Right lung (tissue), 5 donors: ENCODE measurements around the gene MGP. TPM values are rescaled to one million over a fixed set of nuclear protein-coding genes. Genes with fewer than 3 reads are reported as not detected.

Source experiments
- DNase-seq, 2 donors: peaks; one replicate each; pipeline ENCODE4 v3.0.0-alpha.2; 2013
- polyA plus RNA-seq, 5 donors: library from polyadenylated mRNA; unstranded; fragments of 120-200 nt; gene quantifications; one replicate each; pipeline versions ENCODE4 v1.2.1 to v1.2.3, GENCODE V29; 2013; ENCODE audit warnings: inconsistent platforms in 1 of 5, low replicate concordance in 1 of 5; ENCODE audit not compliant: insufficient read length in 5 of 5, insufficient read depth in 1 of 5

MGP gene
- polyA plus RNA-seq, 5 donors: 70.2 to 112 (median 96.6) TPM

DNA sequence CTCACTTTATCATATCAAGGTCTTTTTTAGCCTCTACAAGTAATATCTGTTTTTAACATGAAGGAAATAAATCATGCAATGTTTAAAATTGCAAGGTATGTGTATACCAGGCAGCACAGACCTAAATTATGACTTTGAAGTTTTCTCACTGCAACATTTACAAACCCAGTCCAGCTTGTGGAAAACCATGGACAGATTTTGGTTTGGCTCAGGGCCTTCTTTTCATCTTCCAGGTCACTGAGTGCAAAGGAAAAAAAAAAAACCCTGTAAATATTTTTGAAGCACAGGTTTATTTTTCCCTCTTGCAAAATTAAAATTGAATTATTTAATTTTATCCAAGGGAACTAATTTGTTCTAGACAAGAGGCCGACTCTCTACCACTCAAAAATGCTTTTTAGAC, 13.8 kb downstream of the MGP start:
- DNase-seq: no peak

DNA sequence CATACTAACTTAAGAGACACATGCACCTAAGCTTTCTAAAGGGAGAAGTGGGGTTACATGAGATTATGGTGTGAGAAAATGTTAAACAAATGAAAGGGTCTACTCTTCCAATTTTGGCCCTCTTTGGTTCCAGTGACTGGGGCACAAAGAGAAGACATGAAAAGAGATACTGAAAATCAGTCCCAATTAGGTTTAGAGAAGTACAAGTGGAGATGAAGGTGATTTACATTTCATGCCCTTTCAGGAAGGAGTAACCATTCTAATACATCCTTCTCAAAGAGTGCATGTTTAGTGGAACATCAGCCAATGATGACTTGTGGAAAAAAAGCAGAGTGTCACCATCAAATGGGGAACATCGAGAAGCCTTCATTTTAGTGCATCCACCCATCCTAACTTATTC, 14.4 kb downstream of the MGP start:
- no peak for DNase-seq

DNA sequence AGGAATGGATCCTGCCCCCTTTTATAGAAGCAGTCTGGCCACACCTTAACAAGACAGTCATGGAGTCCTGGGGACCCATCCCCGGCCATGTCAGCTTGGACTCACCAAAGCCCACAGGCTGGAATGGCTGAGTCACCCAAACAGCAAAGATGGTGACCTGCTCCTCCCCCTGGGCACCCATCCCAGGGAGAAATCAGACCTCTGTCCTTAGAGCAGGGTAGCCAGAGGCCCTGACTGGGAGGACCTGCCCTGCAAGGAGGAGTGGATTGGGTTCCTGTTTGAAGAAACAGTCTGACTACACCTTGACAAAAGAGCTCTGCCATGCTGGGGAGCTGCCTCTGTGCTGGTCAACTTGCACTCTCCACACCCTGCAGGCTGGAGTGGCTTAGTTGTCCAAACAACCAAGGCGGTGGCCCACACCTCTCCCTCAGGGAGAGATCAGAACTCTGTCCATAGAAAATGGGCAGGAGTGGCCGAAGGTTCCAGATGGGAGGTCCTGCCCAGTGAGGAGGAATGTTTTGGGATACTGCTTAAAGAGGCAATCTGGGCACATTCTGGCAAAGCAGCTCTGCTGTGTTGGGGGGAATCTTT, 16.6 kb downstream of the MGP start:
- DNase-seq: no peak

DNA sequence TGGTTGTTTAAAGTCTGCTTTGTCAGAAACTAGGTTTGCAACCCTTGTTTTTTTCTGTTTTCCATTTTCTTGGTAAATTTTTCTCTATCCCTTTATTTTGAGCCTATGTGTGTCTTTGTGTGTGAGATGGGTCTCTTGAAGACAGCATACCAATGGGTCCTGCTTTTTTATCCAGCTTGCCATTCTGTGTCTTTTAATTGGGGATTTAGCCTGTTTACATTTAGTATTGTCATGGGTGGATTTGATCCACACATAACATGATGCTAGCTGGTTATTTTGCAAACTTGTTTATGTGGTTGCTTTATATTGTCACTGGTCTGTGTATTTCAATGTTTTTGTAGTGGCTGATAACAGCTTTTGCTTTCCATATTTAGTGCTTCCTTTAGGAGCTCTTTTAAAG, 25.2 kb downstream of the MGP start:
- no peak for DNase-seq

DNA sequence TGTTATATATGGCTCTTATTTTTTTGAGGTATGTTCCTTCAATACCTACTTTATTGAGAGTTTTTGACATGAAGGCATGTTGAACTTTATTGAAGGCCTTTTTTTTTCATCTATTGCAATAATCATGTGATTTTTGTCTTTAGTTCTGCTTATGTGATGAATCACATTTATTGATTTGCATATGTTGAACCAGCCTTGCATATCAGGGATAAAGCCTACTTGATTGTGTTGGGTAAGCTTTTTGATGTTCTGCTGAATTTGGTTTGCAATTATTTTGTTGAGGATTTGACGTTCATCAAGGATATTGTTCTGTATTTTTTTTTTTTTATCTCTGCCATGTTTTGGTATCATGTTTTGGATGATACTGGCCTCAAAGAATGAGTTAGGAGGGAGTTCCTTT, 27.1 kb downstream of the MGP start:
- DNase-seq: no peak

DNA sequence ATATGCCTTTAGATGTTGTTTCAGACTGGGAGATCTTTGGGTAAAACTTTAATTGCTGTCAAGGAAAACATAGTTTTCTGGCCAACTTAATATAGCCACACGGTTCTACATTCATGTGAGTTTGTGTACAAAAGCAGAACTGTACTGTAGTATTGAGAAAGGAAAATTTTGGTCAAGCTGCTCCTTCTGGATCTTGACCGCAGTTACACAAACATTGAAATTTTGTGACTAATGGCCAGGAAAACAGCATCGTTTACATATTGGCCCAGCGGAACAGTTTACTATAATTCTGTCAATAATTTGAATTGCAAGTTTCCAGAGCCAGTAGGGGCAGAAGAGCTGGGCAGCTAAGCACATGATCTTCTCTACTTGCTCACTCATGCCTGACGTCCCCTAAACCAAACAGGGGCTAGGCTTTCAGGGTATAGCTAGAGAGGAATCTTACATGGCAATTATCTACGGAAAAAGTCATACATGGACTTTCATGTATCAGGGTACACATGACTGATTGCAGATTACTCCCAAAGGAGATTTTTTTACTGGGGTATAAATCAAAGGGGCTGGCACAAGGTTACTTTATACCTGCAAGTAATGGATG, 31.0 kb downstream of the MGP start:
- no peak for DNase-seq

DNA sequence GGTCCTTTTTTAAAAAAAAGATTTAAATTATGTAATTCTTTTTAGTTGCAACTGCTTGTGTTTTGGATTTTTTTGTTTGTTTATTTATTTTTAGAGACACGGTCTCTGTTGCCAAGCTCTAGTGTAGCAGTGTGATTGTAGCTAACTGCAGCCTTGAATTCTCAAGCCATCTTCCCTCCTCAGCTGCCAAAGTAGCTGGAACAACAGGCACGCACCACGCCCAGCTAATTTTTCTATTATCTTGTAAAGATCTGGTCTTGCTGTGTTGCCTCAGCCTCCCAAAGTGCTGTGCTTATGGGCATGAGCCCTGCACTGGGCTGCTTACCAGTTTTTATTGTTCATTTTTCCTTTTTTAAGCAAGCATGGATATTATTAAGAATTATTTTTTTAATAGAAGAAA, 31.7 kb downstream of the MGP start:
- peak in 1 of 2 donors; percentile 54 for DNase-seq

DNA sequence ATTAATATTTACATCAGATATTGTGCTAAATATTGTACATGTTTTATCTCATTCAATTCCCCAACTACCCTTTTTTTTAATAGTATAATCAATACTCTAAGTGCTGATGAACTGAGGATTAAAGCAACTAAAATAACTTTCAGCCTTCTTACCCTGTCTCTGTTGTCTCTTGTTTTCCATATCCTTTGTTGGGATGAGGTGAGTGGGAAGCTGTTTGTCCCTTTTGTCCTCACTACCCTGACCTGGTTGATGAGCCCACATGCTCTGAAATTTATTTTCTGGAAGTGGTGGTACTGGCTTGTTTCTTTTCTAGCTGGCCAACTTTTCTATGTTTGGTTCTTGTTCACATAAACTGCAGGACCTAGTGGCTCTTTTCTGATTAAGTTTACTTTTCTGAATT, 32.8 kb downstream of the MGP start:
- DNase-seq: no peak

DNA sequence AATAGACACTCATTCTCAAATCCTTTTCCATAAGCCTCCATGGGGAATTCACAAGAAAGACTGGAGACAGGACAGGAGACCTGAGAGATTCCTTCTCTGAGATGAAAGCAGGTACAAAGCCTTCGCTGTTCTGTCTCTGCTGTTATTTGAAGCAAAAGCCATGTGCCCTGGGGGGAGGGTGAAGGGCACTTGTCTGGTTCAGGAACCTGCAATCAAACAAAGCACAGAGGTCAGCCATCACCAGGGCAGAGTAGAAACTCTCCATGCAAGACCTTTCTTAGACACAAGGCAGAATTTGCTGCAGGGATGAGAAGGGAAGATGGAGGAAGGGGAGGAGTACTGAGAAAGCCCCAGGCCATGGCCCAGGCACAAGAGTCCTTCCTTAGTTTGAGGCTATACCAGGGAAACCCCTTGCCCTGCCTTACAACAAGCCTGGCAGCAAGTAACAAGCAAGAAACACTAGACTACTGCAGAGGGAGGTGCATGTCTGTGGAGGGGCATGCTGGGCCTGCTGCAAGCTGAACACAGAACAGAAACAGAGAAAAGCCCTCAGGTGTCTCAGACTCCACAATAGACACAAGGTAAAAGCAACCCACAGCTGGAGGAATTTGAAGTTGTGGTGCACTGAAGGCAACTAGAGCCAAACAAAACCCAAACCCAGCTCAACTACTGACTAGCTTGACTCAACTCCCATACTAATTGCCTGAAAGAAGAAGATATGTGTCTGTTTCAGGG, 34.6 kb downstream of the MGP start:
- DNase-seq: no peak

DNA sequence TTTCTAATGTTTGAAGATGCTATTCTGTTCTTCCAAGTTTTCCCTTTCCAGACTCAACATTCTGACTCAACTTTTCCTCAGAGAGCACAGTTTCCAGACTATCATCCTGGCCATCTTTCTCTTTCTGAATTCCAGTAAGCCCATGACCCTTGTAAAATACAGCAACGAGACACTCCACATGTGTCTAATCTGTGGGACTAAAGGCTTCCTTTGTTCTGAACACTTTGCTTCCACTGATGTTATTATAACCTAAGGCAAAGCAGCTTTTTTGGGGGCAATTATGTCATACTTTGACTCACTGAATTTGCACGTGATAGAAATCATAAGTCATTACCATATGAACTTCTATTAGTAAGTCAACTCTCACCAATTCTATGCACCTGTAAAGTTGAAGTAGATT, 36.0 kb downstream of the MGP start:
- no peak for DNase-seq

DNA sequence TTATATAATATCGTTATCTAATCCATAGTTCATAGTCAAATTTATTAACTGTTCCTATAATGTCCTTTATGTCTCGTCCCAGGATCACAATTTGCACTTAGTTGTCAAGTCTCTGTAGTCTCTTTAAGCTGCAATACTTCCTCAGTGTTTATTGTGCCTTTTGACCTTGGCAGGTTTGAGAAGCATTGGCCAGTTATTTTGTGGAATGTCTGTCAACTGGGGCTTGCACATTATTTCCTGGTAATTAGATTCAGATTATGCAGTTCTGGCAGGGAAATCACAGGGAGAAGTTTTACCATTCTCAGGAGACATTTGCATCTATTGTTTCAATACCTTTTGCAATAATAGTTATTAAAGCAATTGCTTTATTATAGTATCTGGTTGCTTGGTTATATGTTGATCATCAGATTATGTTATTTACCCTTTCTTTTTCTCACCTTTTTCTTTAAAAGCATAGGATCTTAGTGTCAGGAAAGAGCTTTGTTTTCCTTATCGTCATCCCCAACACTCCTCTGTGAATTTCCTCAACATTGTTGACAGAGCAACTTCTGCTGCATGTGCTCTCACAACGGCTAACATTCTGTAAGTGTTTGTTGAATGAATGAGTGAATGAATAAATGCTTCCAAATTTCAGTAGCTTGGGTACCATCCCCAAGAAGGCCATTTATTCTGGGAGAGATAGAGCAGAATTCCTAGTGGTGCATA, 38.6 kb downstream of the MGP start:
- DNase-seq: no peak

DNA sequence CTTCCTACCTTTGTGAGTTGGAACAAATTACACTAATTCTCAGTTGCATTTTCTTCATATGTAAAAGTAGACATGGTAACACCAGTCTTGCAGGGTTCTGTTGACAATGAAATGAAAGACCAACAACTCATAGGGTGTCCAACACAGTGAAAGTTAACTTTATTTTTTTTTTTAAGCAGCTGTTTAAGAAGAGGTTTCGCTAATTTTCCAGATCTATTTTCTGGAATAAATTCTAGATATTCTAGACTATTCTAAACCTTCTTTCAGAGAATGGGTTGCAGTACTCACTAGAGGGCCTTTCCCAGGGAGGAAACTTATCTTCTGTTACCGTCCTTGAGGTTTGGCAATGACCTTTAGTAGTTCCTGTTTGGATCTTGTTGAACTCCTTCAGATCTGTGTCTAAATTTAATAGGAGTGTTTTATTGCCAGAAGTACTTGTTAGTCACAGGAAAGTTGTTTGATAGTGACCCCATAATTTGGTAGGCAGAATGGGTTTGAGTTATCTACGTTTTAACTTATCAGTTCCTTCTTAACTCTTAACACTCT, 39.5 kb downstream of the MGP start:
- no peak for DNase-seq

DNA sequence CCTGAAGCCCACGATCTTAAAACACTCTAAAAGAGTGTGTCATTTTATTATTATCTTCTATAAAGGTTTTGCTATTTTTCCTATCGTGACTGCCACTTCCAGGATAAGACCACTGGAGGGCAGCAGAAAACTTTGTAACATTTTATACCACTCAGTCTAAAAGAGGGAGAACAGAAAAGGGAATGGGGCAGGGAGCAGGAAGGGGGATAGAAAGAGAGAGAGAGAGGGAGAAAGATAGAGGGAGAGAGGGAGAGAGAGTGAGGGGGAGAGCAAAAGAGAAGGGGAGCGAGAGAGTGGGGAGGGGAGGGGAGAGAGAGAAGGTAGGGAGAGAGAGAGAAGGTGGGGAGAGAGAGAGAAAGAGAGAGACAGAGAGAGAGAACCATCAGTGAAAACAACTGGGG, 40.3 kb downstream of the MGP start:
- DNase-seq: peak in 1 of 2 donors; percentile 53

DNA sequence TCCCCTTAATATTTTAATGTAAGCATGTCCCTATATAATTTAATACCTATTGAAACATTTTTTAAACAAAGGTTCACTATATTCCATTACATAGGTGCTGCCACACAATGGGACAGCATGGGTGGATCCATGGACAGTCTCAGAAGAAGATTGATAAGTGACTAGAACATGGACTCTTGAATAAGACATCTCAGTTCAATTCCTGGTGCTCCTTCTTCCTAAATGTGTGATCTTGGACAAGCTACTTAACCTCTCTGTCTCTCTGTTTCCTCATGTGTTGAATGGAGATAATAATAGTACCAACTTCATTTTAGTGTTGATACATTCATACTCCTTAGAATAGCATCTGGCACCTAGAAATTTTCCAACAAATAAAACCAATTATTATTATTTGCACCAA, 41.3 kb downstream of the MGP start:
- no peak for DNase-seq

DNA sequence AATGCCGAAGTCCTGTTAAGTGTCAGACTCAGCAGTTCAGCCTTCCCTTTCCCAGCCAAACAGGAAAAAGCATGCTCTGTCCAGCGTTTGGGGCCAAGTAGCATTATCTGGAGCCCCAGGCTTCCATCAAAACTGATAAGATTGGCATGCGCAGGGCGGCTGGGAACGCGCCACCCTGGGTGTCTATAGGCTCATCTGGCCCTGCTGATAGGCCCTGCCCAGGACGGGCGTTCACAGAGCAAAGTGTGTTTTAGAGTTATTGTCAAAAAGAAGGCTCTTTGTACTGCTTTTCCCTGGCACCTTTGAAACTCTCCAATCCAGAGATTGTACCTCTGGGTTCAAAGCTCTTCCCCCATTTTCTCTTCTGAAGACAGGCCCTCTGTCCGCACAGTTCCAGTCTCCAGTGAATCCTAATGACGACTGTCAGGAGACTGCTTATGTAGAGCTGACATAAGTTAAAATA, 42.2 kb downstream of the MGP start, which contains the start of gene ART4:
TSS of gene ART4 (minus strand) at position 102 of the 463 bp plus-strand sequence. CDS start 413 bp downstream, outside the sequence.
- no peak for DNase-seq

DNA sequence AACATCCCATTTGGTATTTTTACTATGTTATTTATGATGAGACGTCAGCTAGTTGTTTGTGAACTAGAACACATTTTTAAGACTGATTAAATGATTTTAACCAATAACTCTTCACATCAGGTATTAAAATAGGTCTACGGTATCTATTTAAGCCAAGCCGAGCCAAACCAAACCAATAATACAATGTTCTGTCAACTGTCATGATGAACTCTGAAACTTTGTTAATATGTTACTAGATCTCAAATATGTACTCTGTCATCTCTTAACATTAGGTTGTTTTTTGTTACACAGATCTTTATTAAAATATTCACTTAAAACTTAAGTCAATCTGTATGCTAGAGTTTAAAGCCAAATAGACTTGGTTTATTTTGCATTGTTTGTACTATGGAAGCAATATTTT, 43.3 kb downstream of the MGP start:
- DNase-seq: no peak

DNA sequence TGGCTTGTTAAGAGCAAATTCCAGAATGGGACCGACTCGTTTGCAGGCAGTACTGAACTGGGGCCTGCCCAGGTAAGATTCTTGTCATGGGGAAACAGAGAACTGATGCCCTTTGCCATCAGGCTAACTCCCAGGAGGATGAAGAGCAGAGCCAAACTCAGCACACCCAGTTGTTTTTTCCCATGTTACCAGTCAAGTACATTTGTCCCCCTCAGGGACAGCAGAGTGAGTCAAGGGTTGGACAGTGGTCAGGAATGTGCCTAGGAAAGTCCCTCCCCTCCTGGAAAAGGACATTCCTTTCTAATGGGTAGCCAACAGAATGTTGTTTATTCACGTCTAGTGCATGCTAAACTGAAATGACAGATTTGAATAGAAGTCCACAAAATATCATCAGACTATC, 43.9 kb downstream of the MGP start:
- DNase-seq: no peak

DNA sequence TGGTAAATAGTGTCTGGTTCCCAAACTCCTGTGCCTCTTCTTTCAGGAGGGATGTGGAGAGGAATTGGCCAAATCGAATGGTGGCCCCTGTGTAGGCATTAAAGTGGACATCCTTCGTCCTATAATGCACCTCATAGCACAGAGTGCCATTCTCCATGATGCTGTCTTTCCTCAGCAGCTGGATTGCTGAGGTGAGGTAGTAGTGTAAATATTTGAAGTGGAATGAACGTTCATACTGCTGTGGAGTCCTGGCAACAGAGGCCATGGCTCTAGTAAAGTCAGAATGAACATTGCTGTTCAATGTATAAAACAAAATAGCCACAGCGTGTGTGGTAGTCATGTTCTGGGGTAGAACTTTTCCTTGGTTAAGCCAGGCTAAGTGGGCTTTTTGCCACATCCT, 45.0 kb downstream of the MGP start:
- no peak for DNase-seq

DNA sequence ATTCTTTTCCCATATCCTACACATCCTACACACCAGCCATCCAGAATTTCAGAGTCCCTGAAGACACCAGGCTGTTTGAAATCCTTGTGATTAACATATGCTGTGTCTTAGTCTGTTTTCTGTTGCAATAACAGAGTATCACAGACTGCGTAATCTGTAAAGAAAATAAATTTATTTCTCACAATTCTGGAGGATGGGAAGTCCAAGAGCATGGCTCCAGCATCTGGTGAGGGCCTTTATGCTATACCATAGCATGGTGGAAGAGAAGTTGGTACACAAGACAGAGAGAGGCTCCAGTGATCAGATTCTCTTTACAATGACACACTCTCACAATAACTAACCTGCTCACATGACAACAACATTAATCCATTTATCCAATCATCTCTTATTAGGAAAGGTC, 46.4 kb downstream of the MGP start:
- DNase-seq: no peak

DNA sequence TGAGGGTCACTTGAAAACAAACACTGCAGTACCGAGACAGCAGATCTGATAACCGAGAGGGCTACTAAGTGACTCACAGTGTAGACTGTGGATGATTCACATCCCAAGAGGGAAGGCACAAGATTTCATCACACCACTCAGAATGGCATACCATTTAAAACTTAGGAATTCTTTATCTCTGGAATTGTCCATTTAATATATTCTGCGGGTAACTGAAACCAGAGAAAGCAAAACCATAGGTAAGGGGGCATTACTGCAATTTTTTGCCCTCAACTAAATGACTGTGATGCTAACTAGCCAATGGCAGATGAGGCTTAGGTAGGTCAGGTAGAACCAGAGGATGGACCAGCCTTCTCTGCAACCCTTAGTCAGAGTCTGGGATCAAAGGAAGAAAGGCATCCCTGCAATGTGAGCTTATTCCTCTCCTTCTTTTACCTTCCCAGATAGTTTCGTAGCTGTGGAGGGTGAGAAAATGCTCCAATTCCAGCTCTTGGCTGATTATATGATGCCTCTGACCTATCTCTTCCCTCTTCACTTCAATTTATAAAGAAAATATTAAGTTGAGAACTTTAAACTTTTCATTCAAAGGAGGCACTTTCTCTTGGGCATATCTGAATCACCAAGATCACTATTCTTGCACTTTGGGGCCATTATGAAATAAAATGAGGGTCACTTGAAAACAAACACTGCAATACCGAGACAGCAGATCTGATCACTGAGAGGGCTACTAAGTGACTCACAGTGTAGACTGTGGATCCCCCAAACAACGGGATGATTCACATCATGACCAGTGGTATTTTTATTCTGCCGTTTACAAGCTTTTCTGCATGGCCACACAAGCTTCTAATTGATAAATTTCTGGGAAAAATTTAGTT, 49.1 kb downstream of the MGP start:
- no peak for DNase-seq

DNA sequence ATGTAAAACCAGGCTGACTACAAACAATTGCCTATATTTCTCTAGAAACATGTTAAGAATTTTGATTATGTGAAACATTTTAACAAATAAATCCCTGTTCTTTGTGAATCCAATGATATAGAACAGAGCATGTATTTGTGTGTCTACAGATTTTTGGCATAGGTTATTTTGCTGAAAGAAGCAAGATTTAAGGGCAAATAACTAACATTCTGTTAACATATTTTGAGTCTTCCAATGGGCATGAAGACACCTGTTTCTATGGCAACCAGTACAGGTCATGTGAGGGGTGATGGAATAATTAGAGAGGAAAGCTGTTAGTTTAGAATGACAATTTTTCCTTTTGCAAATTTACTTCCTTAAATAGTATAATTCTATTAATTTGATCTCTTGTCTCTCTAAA, 51.1 kb downstream of the MGP start:
- DNase-seq: no peak
